Stimulated activated CD8-positive, alpha-beta memory T cell treated with anti-CD3 and anti-CD28 coated beads, Interleukin-12 subunit alpha, Interleukin-12 subunit beta, amount 100 ng/mL, for 24 hours (primary cell): ENCODE measurements around the gene C16orf86.

Source experiments
- DNase-seq: peaks from one replicate; pipeline ENCODE4 v3.0.0-alpha.2; 2020; ENCODE audit errors: extremely low read depth

Gene C16orf86

DNA sequence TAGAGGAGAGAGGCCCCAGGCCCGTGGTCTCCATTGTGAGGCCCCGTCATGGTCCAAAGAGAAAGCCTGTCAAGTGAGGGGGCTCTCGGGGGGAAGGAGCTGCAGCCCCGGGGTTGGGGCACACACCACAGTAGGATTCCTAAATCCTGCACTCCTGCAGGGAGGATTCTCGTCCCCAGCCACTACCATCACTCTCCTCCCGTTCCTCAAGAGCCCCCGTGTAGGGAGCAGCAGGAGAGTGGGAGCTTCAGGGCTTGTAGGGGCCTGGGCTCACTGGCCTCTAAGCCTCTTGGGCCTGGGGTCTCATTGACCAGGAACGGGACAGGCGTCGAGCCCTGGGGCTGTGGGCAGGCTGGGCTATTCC lies 821 bp downstream of the C16orf86 start:
- DNase-seq = no peak

GRCh38 chr16:67667817-67668494 lies 1.3 kb downstream of the C16orf86 start:
- peak; percentile 46 for DNase-seq

GRCh38 chr16:67668495-67669157 lies 2.0 kb downstream of the C16orf86 start:
- no peak for DNase-seq

- no peak for DNase-seq
These were observed 3.0 kb downstream of the C16orf86 start for GRCh38 chr16:67669499-67670101.

GRCh38 chr16:67672306-67672705 lies 5.7 kb downstream of the C16orf86 start:
- no peak for DNase-seq

GRCh38 chr16:67672739-67673662 lies 6.4 kb downstream of the C16orf86 start:
- DNase-seq = no peak

- no peak for DNase-seq
These were observed 7.3 kb downstream of the C16orf86 start for GRCh38 chr16:67673712-67674580.

DNA sequence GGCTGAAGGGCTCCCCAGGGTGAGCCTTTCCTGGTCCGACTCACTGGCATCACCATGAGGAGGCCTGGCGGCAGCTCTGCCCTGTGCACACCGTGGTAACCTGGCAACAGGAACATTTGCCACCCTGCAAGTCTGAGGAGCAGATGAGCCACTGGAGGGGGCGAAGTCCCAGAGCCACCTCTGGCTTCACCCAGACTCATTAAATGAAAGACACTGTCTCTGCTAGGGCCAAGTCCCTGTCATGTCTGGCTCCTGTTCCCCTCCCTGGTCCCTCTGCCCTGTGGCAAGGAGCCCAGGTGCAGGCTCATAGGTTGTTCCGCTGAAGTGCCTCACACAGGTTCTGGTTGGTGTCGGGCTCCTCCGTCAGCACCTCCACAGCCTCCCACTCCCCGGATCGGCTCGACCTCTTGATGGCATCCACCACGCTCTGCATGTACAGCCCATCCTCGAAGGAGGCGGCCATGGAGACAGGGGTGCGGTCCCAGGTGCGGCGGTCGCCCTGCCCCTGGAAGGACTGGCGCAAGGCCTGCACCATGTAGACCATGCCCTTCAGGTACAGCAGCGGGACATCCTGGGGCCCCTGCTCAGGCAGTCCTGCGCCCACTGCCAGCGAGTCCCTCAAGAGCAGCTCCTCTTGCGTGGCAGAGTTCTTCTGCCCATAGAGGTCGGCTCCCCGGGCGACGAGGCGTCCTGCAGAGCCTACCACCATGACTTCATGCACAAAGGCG lies 8.4 kb downstream of the C16orf86 start:
- no peak for DNase-seq

DNA sequence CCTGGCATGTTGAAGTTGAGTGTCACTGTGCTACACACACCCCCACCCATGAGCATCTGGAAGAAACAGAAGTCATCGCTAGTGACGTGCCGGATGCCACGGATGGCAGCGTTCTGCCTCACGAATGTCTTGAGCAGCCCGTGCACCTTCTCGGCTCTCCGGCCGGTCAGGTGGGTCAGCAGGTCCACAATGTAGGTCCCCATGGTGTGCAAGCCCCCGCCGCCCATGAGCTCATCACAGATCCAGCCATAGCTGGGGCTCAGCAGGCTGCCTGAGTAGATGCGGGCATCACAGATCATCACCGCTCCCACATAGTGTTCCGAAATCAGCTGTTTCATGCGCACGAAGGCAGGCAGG lies 8.9 kb downstream of the C16orf86 start:
- DNase-seq = no peak

- DNase-seq = no peak
These were observed 9.4 kb downstream of the C16orf86 start for GRCh38 chr16:67675999-67676398.

- no peak for DNase-seq
These were observed 9.9 kb downstream of the C16orf86 start for GRCh38 chr16:67676516-67676915.

GRCh38 chr16:67676939-67677338 lies 10.3 kb downstream of the C16orf86 start:
- no peak for DNase-seq

DNA sequence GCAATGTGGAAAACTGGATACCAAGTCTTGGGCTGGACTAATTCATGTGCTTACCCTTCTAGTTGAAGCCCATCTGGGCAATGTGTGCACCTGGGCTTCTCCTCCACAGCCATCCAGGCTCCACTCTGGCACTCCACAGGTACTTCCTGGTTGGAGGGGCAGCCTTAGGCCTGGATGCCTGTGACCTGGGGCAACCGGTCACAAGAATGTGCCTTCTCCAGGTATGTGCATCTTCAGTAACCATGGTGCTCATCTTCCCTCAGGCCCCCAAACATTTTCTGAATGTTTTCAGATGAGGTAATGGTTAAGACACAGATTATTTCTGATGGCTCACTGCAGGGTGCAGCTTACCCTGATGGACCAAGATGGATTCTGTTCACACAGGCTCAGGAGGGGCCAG lies 11.1 kb downstream of the C16orf86 start:
- no peak for DNase-seq

DNA sequence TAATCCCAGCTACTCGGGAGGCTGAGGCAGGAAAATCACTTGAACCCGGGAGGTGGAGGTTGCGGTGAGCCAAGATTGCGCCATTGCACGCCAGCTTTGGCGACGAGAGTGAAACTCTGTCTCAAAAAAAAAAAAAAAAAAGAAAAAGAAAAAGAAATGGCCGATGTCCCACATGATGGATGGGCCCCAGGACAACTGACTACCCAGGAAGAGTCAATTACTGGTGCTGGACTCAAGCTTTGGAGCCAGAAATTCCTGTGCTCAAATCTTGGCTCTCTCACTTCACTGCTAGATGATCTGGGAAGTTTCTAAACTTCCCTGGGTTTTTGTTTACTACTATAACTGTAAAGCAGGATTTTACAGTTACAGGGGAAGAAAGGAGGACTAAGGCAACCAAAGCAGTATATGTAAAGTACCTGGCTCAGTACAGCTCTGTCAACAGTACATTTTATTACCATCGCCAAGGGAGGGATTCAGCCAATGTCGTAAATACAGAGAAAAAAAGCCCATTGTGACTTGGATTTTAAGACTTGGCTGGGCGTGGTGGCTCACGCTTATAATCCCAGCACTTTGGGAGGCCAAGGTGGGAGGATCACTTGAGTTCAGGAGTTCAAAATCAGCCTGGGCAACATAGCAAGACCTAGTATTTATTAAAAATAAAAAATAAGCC lies 11.9 kb downstream of the C16orf86 start:
- no peak for DNase-seq

GRCh38 chr16:67679935-67680897 lies 13.6 kb downstream of the C16orf86 start:
- DNase-seq = no peak

DNA sequence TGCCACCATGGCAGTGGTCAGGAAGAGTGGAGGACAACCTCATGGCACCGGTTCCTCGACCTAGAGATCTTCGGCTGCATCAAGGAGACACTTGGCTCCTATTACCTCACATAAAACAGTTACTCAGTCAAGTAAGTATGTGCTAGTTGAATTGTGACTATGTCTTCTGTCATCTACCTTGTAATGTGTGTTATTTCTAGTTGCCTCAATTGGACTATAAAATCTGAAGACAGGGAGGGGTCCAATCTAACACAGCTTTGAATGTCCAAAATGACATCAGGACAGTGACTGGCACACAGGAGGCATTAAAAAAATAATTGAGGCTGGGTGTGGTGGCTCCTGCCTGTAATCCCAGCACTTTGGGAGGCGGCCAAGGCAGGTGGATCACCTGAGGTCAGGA lies 17.2 kb downstream of the C16orf86 start:
- DNase-seq = no peak

DNA sequence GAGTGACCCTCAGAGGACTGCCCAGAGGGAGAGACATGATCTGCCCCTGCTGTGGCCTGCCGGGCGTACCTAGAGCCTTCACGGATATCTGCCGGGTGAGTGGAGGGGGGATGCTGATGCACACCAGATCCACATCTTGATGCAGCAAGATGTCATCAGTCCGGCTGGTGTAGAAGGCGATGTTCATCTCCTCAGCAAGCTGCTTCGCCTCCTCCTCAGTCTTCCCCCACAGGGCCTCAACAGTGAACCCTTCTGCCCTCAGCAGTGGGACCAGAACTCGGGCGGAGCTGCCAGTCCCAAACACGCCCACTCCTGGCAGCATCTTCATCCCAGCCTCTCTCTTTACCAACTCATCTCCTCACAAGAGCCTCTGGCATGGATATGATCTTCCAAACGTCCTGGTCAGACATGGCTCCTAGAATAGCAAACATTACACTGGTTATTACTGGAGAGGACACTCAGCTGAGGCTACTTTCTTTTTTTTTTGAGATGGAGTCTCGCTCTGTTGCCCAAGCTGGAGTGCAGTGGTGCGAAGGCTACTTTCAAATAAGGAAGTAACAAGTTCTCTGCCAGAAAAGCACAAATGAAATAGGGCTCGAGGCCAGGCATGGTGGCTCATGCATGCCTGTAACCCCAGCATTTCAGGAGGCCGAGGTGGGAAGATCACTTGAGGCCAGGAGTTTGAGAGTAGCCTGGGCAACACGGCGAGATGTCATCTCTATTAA lies 18.9 kb downstream of the C16orf86 start:
- no peak for DNase-seq
